GM12865 (cell line): ENCODE data around the gene TEX52.

ENCODE experiments used
- DNase-seq: peaks from one replicate; pipeline ENCODE4 v3.0.0; 2010; ENCODE audit warnings: low read depth
- H3K4me3 ChIP-seq: 2 replicates; pipeline ENCODE4 v1.5.1; 2011; ENCODE audit warnings: mild to moderate bottlenecking, low read depth, low read length, control low read depth
- TF ChIP-seq, protein P1 (sequence below): IDR thresholded peaks from 2 replicates; pipeline ENCODE4 v1.5.1; 2011; ENCODE audit warnings: low read length, control low read depth, low read depth, inconsistent platforms; ENCODE audit not compliant: insufficient read depth; ENCODE audit errors: missing control alignments

TEX52 gene

DNA sequence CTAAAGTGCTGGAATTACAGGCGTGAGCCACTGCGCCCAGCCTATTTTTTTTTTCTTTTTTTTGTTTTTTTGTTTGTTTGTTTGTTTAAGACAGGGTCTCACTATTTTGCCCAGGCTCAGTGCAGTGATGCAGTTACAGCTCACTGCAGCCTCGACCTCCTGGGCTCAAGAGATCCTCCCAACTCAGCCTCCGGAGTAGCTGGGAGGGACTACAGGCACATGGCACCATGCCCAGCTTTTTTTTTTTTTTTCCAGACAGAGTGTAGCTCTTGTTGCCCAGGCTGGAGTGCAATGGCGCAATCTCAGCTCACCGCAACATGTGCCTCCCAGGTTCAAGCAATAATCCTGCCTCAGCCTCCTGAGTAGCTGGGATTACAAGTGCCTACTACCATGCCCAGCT is 50.1 kb downstream of the TEX52 start:
- H3K4me3 ChIP-seq: no peak overlapping the region
- TF ChIP-seq, protein P1, sequence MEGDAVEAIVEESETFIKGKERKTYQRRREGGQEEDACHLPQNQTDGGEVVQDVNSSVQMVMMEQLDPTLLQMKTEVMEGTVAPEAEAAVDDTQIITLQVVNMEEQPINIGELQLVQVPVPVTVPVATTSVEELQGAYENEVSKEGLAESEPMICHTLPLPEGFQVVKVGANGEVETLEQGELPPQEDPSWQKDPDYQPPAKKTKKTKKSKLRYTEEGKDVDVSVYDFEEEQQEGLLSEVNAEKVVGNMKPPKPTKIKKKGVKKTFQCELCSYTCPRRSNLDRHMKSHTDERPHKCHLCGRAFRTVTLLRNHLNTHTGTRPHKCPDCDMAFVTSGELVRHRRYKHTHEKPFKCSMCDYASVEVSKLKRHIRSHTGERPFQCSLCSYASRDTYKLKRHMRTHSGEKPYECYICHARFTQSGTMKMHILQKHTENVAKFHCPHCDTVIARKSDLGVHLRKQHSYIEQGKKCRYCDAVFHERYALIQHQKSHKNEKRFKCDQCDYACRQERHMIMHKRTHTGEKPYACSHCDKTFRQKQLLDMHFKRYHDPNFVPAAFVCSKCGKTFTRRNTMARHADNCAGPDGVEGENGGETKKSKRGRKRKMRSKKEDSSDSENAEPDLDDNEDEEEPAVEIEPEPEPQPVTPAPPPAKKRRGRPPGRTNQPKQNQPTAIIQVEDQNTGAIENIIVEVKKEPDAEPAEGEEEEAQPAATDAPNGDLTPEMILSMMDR: no peak
- DNase-seq: no peak

DNA sequence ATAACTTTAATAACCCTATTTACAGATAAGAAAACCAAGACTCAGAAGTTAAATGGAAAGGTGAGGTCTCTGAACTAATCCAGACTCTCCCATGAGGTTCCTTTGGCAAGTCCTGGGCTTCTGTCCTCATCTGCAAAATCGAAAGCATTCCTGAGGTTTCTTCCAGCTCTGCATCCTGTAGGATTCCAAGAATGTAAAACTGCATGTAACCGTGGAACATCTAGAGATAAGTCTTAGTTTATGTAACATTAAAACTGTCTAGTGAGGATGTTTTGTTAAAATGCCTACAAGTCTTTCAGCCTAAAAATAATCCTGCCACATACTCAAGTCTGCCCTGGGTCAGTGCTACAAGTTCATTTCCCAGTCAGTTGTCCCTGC is 51.7 kb downstream of the TEX52 start:
- no peak for DNase-seq
- TF ChIP-seq, protein P1: no peak
- no peak overlapping the region for H3K4me3 ChIP-seq

DNA sequence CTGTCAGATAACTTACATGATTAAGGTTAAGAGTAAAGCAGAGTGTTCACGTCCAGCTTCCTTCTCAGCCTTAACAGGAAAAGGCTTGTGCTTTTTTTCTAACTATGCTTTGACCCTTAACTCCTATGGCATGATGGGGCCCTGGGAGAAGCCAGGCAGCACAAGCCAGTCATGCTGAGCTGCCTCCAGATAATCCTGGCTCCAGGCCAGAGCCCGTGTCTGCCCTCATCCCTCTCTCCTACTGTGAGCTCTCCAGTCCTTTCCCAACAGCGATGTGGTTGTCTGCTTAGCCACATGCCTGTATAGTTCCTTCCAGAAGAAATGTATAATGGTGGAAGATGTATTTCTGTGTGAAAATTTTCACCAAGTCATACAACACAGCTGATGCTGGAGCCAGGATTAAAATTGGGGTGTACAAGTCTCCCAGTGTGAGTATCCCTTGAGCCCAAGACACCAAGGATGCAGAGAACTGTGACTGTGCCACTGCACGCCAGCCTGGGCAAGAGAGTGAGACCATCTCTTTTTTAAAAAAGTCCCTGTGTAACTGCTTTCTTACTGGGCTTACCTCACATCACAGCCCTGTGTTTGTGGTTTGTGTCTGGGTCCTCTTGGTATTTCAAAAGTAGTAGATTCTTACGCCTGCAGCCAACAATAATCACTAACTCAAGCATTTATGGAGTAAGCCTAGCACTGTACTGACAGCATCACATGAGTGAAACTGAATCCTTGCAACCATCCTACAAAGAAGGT is 52.3 kb downstream of the TEX52 start:
- TF ChIP-seq, protein P1: no peak
- no peak overlapping the region for H3K4me3 ChIP-seq
- peak; percentile 38 for DNase-seq

DNA sequence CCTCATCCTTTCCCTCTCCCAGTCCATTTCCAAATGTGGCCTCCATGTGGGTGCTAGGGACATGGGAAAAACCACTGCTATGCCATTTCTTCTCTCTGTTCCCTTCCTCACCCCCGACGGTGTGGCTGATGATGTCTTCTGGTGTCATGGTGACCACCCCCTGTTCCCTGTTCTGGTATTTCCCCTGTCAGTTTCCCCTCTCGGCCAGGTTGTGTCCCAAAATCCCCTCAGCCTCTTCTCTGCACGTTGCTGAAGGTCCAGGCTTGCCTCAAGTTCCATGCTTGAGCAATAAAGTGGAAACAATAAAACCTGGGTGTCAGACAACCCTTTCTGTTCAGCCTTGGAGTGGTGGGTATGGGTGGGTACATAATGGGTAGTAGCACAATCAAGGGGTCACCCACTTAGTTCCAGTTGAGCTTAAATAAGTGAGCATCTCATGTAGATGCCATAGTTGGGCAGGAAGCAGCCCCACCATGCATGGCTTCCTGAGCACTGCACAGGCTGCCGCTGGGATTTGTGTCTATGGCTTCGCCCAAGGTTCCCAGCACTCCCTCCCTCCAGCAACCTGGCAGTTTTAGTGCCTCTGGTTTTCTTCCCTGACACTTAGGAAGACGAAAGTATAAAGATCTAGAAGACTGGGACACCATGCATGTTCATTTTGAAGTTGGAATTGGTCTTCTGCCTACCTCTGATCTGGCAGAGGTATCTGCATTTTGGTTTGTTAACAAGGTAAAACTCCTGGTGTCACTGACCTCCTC is 53.0 kb downstream of the TEX52 start:
- TF ChIP-seq, protein P1: no peak

DNA sequence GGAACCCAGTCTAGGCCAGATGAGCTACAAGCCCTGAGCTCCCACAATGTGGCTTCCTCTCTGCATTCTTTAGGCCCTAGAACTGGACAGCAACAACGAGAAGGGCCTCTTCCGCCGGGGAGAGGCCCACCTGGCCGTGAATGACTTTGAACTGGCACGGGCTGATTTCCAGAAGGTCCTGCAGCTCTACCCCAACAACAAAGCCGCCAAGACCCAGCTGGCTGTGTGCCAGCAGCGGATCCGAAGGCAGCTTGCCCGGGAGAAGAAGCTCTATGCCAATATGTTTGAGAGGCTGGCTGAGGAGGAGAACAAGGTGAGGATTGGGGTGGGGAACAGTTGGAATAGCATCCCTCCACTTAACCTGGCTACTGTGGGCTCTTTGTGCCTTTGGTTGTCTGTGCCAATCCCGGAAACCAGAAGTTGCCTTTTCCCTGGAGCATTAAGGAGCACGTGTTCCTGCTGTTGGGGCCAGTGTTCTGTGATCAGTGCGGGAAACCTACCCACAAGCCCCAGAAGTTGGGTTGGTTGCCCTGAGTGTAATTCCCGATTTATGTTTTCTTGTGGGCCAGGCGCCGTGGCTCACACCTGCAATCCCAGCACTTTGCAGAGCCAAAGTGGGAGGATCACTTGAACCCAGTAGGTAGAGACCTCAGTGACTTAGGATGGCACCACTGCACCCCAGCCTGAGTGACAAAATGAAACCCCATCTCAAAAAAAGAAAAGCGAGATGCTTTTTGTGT is 55.6 kb downstream of the TEX52 start:
- no peak for DNase-seq
- no peak overlapping the region for H3K4me3 ChIP-seq
- TF ChIP-seq, protein P1: no peak

More for the DNA sequence above, 53.0 kb downstream of the TEX52 start:
- DNase-seq: peak; percentile 58
- H3K4me3 ChIP-seq: no peak overlapping the region

DNA sequence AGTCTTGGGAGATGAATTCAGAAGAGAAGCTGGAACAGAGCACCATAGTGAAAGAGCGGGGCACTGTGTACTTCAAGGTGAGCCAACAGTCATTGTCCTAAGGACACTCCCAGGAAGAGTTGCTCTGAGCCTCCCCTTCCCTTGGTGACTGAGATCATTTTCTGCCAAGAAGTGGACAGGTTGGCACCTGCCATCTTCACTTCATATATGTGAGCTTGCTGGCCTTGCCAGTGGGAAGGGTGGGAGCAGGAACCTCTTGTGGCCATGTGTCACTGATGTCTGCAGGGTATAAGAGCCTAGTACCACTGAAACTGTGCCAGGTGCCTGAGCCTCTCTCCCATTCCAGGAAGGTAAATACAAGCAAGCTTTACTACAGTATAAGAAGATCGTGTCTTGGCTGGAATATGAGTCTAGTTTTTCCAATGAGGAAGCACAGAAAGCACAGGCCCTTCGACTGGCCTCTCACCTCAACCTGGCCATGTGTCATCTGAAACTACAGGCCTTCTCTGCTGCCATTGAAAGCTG is 56.7 kb downstream of the TEX52 start:
- H3K4me3 ChIP-seq: no peak overlapping the region
- DNase-seq: no peak
- TF ChIP-seq, protein P1: no peak
